ENCODE measurements around the gene MAL. TPM values are rescaled to one million over a fixed set of nuclear protein-coding genes. Genes with fewer than 3 reads are reported as not detected.

The MAL gene
- total and polyA plus RNA-seq, 2 of the 13 experiments (the other 11 are each of a cell fraction or from before 2014, with no cell fraction given): not detected

- H2AFZ ChIP-seq (ENCODE audit: low read length): no peak overlapping the region
- H3K79me2 ChIP-seq (ENCODE audit: insufficient read depth, low read length): no peaks in the 10 kb centered on the region
- H3K27ac ChIP-seq (ENCODE audit: extremely low read length, insufficient read depth, low read length): no peak overlapping the region
- DNase-seq (ENCODE audit: low spot score) (no peak), FAIRE-seq (no peak), ATAC-seq (no peak)
- CTCF ChIA-PET (ENCODE audit: low intra/inter-chr PET ratio, low total read pairs): interaction anchor here (1.8 kb wide), 1 partner anchor 69 kb away, joined by 4 read pairs; no protein-coding TSS in a partner anchor
- in situ Hi-C loops (cut with HindIII; ENCODE audit: extremely low pct_ligation_motif_present, low pct_unique_long_range_greater_than_20kb): no loop called here
- POLR2A ChIA-PET: no interaction called here
- 10% methylated on average over 3 of the region's 3 CpGs for WGBS (ENCODE audit: low lambda C conversion rate)
- H3K9ac ChIP-seq (ENCODE audit: insufficient read depth, low read depth, low read length): no peak overlapping the region
- no peaks in the 10 kb centered on the region for H3K9me3 ChIP-seq (ENCODE audit: low read length)
- BruUV-seq (replicated peaks): no TSS peak
- H3K36me3 ChIP-seq (replicated peaks in 1 of 2; ENCODE audit: control insufficient read depth in 1 of 2, insufficient read depth in 2 of 2, low read length in 2 of 2): no peaks in the 10 kb centered on the region
- no peak overlapping the region for H3K4me3 ChIP-seq (replicated peaks in 1 of 3; ENCODE audit: insufficient read depth in 1 of 3, low read depth in 2 of 3, low read length in 3 of 3)
- intact Hi-C loops (cut with micrococcal nuclease; ENCODE audit: unreplicated experiment): no loop called here
- H3K4me1 ChIP-seq (ENCODE audit: insufficient read depth, low read length): peaks cover 54% of the 10 kb centered on the region
- H3K4me2 ChIP-seq (ENCODE audit: low read depth, low read length): no peak overlapping the region
- H3K27me3 ChIP-seq (ENCODE audit: control insufficient read depth in 1 of 2, insufficient read depth in 2 of 2, low read length in 2 of 2): peaks cover 10 to 64% of the 10 kb centered on the region in 2 experiments
- no peaks in the 10 kb centered on the region for H4K20me1 ChIP-seq (ENCODE audit: insufficient read depth, low read length)
- TF ChIP-seq GTF3A (CRISPR knock-in tag; conservative IDR thresholded peaks at IDR 0.05) (no peak), EED (CRISPR knock-in tag; IDR thresholded peaks at IDR 0.05) (no peak), JARID2 (CRISPR knock-in tag; IDR thresholded peaks at IDR 0.05; ENCODE audit: insufficient replicate concordance) (no peak), FUBP1 (CRISPR knock-in tag; IDR thresholded peaks at IDR 0.05; ENCODE audit: borderline replicate concordance) (no peak), NONO (IDR thresholded peaks at IDR 0.05) (no peak), NONO (CRISPR knock-in tag; conservative IDR thresholded peaks at IDR 0.05) (no peak), ZNF563 (CRISPR knock-in tag; IDR thresholded peaks at IDR 0.05) (no peak), POLR2AphosphoS2 (IDR thresholded peaks at IDR 0.05; ENCODE audit: low read depth, low read length) (no peak), RAD21 (CRISPR knock-in tag; IDR thresholded peaks at IDR 0.05) (no peak), ADNP (CRISPR knock-in tag; IDR thresholded peaks at IDR 0.05) (no peak), ZFY (CRISPR knock-in tag; IDR thresholded peaks at IDR 0.05) (no peak), NCOA1 (CRISPR knock-in tag; IDR thresholded peaks at IDR 0.05) (no peak), ZNF709 (CRISPR knock-in tag; IDR thresholded peaks at IDR 0.05) (no peak)
Measured at GRCh38 chr2:95055262-95055661, 29.8 kb downstream of the MAL start.

Measured in HepG2 (cell line).